Measurements from ENCODE around the gene RORC. TPM values are rescaled to one million over a fixed set of nuclear protein-coding genes. Genes with fewer than 3 reads are reported as not detected.
A peak's percentile ranks its signal among the peaks of the same experiment; 100 is the strongest.

The RORC gene
- total RNA-seq, 1 experiment from 2014 or later, result 0.26 TPM

DNA sequence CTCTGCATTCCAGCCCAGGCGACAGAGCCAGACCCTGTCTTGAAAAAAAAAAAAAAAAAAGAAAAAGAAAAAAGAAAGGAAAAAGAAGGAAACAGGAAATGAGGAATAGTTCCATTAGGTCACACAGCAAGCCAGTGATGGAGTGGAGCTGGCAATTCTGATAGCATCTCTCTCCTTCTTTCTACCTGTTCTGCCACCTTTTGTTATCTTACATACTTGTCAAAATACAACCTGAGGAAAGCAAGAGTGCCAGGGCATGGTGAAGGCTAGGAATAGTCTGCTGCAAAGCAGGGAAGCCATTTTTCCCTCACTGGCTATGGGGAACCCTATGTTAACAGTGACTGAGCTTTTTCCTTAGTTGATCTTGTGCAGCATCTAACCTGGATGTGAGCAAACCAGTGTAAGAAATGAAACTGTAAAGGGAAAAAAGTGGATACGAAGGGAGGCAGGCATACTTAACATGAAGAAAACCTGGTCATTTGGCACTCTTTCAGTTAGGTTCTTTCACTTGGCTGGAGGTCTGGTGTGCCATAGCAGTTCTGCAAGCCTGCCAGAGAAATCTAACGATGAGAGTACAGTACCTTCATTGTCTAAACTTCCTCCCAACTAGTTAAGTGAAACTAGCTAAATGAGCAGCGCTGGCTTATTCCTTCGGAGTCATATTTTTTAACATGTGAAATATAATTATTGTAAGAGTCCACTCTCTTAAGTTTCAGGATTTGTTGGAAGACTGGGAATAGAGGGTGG is 39.9 kb upstream of the RORC start:
- no peak overlapping the region for H3K27ac ChIP-seq (ENCODE audit: low read length)
- no peaks in the 10 kb centered on the region for H3K4me1 ChIP-seq (ENCODE audit: insufficient read depth, low read length)
- no peak overlapping the region for H2AFZ ChIP-seq (ENCODE audit: low read length)
- ChIA-PET POLR2A (ENCODE audit: unreplicated experiment) (interaction anchor here (0.6 to 0.9 kb wide), 4 partner anchors 23 to 323 kb away, joined by 3 to 8 read pairs (median 3); no protein-coding TSS in a partner anchor), CTCF (no interaction called here)
- intact Hi-C loops (cut with micrococcal nuclease), result no loop called here
- no peaks in the 10 kb centered on the region for H3F3A ChIP-seq (ENCODE audit: low read length, unreplicated experiment)
- no peaks in the 10 kb centered on the region for H3K79me2 ChIP-seq (ENCODE audit: low read length)
- TF ChIP-seq EZH2phosphoT487 (IDR thresholded peaks at IDR 0.05; ENCODE audit: borderline replicate concordance, low read length), result no peak
- no peak for TF ChIP-seq EZH2 (IDR thresholded peaks at IDR 0.05; ENCODE audit: low read length, unreplicated experiment)
- TF ChIP-seq, protein P1, sequence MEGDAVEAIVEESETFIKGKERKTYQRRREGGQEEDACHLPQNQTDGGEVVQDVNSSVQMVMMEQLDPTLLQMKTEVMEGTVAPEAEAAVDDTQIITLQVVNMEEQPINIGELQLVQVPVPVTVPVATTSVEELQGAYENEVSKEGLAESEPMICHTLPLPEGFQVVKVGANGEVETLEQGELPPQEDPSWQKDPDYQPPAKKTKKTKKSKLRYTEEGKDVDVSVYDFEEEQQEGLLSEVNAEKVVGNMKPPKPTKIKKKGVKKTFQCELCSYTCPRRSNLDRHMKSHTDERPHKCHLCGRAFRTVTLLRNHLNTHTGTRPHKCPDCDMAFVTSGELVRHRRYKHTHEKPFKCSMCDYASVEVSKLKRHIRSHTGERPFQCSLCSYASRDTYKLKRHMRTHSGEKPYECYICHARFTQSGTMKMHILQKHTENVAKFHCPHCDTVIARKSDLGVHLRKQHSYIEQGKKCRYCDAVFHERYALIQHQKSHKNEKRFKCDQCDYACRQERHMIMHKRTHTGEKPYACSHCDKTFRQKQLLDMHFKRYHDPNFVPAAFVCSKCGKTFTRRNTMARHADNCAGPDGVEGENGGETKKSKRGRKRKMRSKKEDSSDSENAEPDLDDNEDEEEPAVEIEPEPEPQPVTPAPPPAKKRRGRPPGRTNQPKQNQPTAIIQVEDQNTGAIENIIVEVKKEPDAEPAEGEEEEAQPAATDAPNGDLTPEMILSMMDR (conservative IDR thresholded peaks at IDR 0.05; ENCODE audit: low read depth, low read length), result no peak
- no peaks in the 10 kb centered on the region for H3K27me3 ChIP-seq (ENCODE audit: low read length)
- H3K9ac ChIP-seq (ENCODE audit: low read length), result no peak overlapping the region
- no peaks in the 10 kb centered on the region for H3K9me3 ChIP-seq (ENCODE audit: low read length)
- DNase-seq (no peak), ATAC-seq (peak; percentile 27; the same call in 1 of the 2 replicates)
- H3K4me2 ChIP-seq (ENCODE audit: low read length), result no peak overlapping the region
- no peaks in the 10 kb centered on the region for H4K20me1 ChIP-seq (ENCODE audit: low read length)
- H3K36me3 ChIP-seq (ENCODE audit: low read depth, low read length), result peaks cover 2% of the 10 kb centered on the region; the same call in 1 of the 2 replicates
- no peaks in the 10 kb centered on the region for H3K9me2 ChIP-seq (replicated peaks; ENCODE audit: low read length)
- H3K4me3 ChIP-seq (ENCODE audit: low read length), result no peak overlapping the region
- BruUV-seq (replicated peaks), result no TSS peak

DNA sequence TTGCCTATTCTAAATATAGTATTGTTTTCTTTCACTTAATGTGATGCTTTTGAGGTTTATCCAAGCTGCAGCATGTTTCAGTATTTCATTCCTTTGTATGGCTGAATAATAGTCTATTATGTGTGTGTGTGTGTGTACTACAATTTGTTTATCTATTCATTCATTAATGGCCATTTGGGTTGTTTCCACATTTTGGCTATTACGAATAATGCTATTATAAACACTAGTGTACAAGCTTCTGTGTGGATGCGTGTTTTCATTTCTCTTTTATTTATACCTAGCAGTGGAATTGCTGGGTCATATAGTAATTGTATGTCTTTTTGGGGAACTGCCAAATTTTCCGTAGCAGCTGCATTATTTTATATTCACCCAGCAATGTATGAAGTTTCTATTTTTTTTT is 36.9 kb upstream of the RORC start:
- H2AFZ ChIP-seq (ENCODE audit: low read length), result no peak overlapping the region
- H3K79me2 ChIP-seq (ENCODE audit: low read length), result no peaks in the 10 kb centered on the region
- no peaks in the 10 kb centered on the region for H3K9me2 ChIP-seq (replicated peaks; ENCODE audit: low read length)
- DNase-seq (no peak), ATAC-seq (no peak)
- POLR2A ChIA-PET (ENCODE audit: unreplicated experiment), result no interaction called here
- BruUV-seq (replicated peaks), result no TSS peak
- TF ChIP-seq EZH2phosphoT487 (IDR thresholded peaks at IDR 0.05; ENCODE audit: borderline replicate concordance, low read length) (no peak), EZH2 (IDR thresholded peaks at IDR 0.05; ENCODE audit: low read length, unreplicated experiment) (no peak)
- TF ChIP-seq, protein P1 (conservative IDR thresholded peaks at IDR 0.05; ENCODE audit: low read depth, low read length), result no peak
- no peaks in the 10 kb centered on the region for H3K4me1 ChIP-seq (ENCODE audit: insufficient read depth, low read length)
- H3K27me3 ChIP-seq (ENCODE audit: low read length), result no peaks in the 10 kb centered on the region
- CTCF ChIA-PET, result no interaction called here
- H3K4me2 ChIP-seq (ENCODE audit: low read length), result no peak overlapping the region
- no peak overlapping the region for H3K27ac ChIP-seq (ENCODE audit: low read length)
- H3K9me3 ChIP-seq (ENCODE audit: low read length), result no peaks in the 10 kb centered on the region
- intact Hi-C loops (cut with micrococcal nuclease), result no loop called here
- no peaks in the 10 kb centered on the region for H3F3A ChIP-seq (ENCODE audit: low read length, unreplicated experiment)
- H3K9ac ChIP-seq (ENCODE audit: low read length), result no peak overlapping the region
- H4K20me1 ChIP-seq (ENCODE audit: low read length), result no peaks in the 10 kb centered on the region
- H3K36me3 ChIP-seq (ENCODE audit: low read depth, low read length), result no peaks in the 10 kb centered on the region; the same call in 1 of the 2 replicates
- H3K4me3 ChIP-seq (ENCODE audit: low read length), result no peak overlapping the region

DNA sequence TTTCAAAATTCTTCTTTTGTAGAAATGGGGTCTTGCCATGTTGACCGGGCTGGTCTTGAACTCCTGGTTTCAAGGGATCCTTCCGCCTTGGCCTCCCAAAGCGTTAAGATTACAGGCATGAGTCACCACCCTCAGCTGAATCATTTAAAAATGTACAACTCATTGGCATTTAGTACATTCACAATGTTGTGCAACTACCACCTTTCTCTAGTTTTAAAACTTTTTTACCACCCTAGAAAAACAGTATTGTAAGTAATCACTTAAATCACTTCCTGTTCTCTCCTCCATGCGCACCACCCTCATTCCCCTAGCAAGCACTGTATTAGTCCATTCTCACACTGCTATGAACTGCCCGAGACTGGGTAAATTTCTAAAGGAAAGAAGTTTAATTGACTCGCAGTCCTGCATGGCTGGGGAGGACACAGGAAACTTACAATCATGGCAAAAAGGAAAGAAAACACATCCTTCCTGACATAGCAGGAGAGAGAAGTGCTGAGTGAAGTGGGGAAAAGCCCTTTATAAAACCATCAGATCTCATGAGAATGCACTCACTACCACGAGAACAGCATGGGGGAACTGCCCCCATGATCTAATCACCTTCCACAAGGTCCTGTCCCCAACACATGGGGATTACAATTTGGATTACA is 36.3 kb upstream of the RORC start:
- Histone ChIP-seq H3K4me2 (ENCODE audit: low read length) (no peak overlapping the region), H3K27ac (ENCODE audit: low read length) (no peak overlapping the region), H3K9ac (ENCODE audit: low read length) (no peak overlapping the region), H3F3A (ENCODE audit: low read length, unreplicated experiment) (no peaks in the 10 kb centered on the region), H2AFZ (ENCODE audit: low read length) (no peak overlapping the region), H3K9me2 (replicated peaks; ENCODE audit: low read length) (no peaks in the 10 kb centered on the region), H3K36me3 (ENCODE audit: low read depth, low read length) (no peaks in the 10 kb centered on the region), H3K4me3 (ENCODE audit: low read length) (no peak overlapping the region), H3K79me2 (ENCODE audit: low read length) (no peaks in the 10 kb centered on the region), H3K4me1 (ENCODE audit: insufficient read depth, low read length) (no peaks in the 10 kb centered on the region), H4K20me1 (ENCODE audit: low read length) (no peaks in the 10 kb centered on the region), H3K27me3 (ENCODE audit: low read length) (no peaks in the 10 kb centered on the region), H3K9me3 (ENCODE audit: low read length) (no peaks in the 10 kb centered on the region)
- TF ChIP-seq EZH2phosphoT487 (IDR thresholded peaks at IDR 0.05; ENCODE audit: borderline replicate concordance, low read length) (no peak), EZH2 (IDR thresholded peaks at IDR 0.05; ENCODE audit: low read length, unreplicated experiment) (no peak)
- TF ChIP-seq, protein P1 (conservative IDR thresholded peaks at IDR 0.05; ENCODE audit: low read depth, low read length), result no peak
- DNase-seq, result peak; percentile 64
- ATAC-seq, result no peak
- POLR2A ChIA-PET (ENCODE audit: unreplicated experiment), result no interaction called here
- intact Hi-C loops (cut with micrococcal nuclease), result no loop called here
- BruUV-seq (replicated peaks), result no TSS peak
- CTCF ChIA-PET, result no interaction called here
